ENCODE data around the gene ARHGEF17.

- TF ChIP-seq CTCF (conservative IDR thresholded peaks at IDR 0.05 in 1 of 2, IDR thresholded peaks at IDR 0.05 in 1 of 2; ENCODE audit: extremely low read depth in 1 of 2, insufficient read depth in 1 of 2, low read depth in 1 of 2, low read length in 2 of 2) (no peak), EZH2 (IDR thresholded peaks at IDR 0.05; ENCODE audit: borderline replicate concordance, low read length) (no peak)
Measured at GRCh38 chr11:73268671-73269271, 39.3 kb upstream of the ARHGEF17 start.

Data from mammary epithelial cell (primary cell).